GM12878 (cell line): ENCODE data around the gene CCR8.

Experiments used
- CBFB ChIP-seq: IDR thresholded peaks from 2 replicates; pipeline ENCODE4 v1.6.1; 2016; ENCODE audit warnings: antibody characterized with exemption, low read depth
- CBX3 ChIP-seq: fragments of 200-600 bp; sonication (generic); IDR thresholded peaks from 2 replicates; pipeline ENCODE4 v1.6.1; 2016; ENCODE audit warnings: low read depth, borderline replicate concordance
- CTCF ChIP-seq, 3 experiments: IDR thresholded peaks in 2 of 3; conservative IDR thresholded peaks in 1 of 3; 2 replicates each; pipeline ENCODE4 v1.5.1; 2011; ENCODE audit warnings: low read depth in 3 of 3, low read length in 3 of 3, mild to moderate bottlenecking in 3 of 3, control low read depth in 2 of 3, moderate library complexity in 2 of 3, inconsistent platforms in 1 of 3, mixed read lengths in 1 of 3; ENCODE audit not compliant: control insufficient read depth in 2 of 3, insufficient read depth in 1 of 3; ENCODE audit errors: extremely low read depth in 1 of 3
- MTA3 ChIP-seq: IDR thresholded peaks from 2 replicates; pipeline ENCODE4 v1.6.1; 2012; ENCODE audit warnings: low read length, inconsistent platforms, borderline replicate concordance
- POLR2A ChIP-seq: IDR thresholded peaks from 2 replicates; pipeline ENCODE4 v1.6.1; 2011; ENCODE audit warnings: low read depth, mild to moderate bottlenecking, low read length
- POLR2AphosphoS5 ChIP-seq: IDR thresholded peaks from 2 replicates; pipeline ENCODE4 v1.6.1; 2011; ENCODE audit warnings: mild to moderate bottlenecking, low read length, inconsistent platforms
- TCF7 ChIP-seq: IDR thresholded peaks from 2 replicates; pipeline ENCODE4 v1.6.1; 2014; ENCODE audit warnings: antibody characterized with exemption, borderline replicate concordance

- TF ChIP-seq TCF7 (no peak), POLR2AphosphoS5 (no peak), POLR2A (no peak), MTA3 (no peak), CTCF (IDR thresholded peaks at IDR 0.05 in 2 of 3, conservative IDR thresholded peaks at IDR 0.05 in 1 of 3; ENCODE audit: control insufficient read depth in 2 of 3, extremely low read depth in 1 of 3, insufficient read depth in 1 of 3, low read depth in 3 of 3, low read length in 3 of 3) (no peak), CBFB (no peak), CBX3 (no peak)
These were observed 11.8 kb upstream of the CCR8 start for GRCh38 chr3:39317571-39318169.
